ENCODE results near the gene FAM171A1.
A peak's percentile ranks its signal among the peaks of the same experiment; 100 is the strongest.
"Not testable (repeated sequence)": the region's sequence is repeated elsewhere in the genome, so short reads cannot be mapped to it uniquely, and the experiment has no call there.

Gene FAM171A1

GRCh38 chr10:15344256-15344875 is 26.7 kb downstream of the FAM171A1 start:
- DNase-seq, result no peak

- no peak for DNase-seq
Measured at GRCh38 chr10:15342970-15343369, 28.1 kb downstream of the FAM171A1 start.

GRCh38 chr10:15341502-15342128 is 29.5 kb downstream of the FAM171A1 start:
- no peak for DNase-seq

GRCh38 chr10:15339892-15340291 is 31.2 kb downstream of the FAM171A1 start:
- no peak for DNase-seq

GRCh38 chr10:15337441-15337923 is 33.6 kb downstream of the FAM171A1 start:
- DNase-seq, result not testable (repeated sequence)

- peak; percentile 19 for DNase-seq
Measured at GRCh38 chr10:15336211-15336610, 34.9 kb downstream of the FAM171A1 start.

- DNase-seq, result peak; percentile 25
Measured at GRCh38 chr10:15335508-15335907, 35.6 kb downstream of the FAM171A1 start.

GRCh38 chr10:15334650-15335323 is 36.3 kb downstream of the FAM171A1 start:
- no peak for DNase-seq

GRCh38 chr10:15333909-15334649 is 37.0 kb downstream of the FAM171A1 start:
- DNase-seq, result no peak

GRCh38 chr10:15333181-15333580 is 37.9 kb downstream of the FAM171A1 start:
- not testable (repeated sequence) for DNase-seq

- DNase-seq, result no peak
Measured at GRCh38 chr10:15331461-15331860, 39.6 kb downstream of the FAM171A1 start.

- DNase-seq, result no peak
Measured at GRCh38 chr10:15329437-15329836, 41.7 kb downstream of the FAM171A1 start.

- no peak for DNase-seq
Measured at GRCh38 chr10:15325944-15326284, 45.2 kb downstream of the FAM171A1 start.

- DNase-seq, result peak; percentile 50
Measured at GRCh38 chr10:15325243-15325943, 45.7 kb downstream of the FAM171A1 start.

GRCh38 chr10:15324611-15325010 is 46.5 kb downstream of the FAM171A1 start:
- DNase-seq, result no peak

GRCh38 chr10:15324113-15324512 is 47.0 kb downstream of the FAM171A1 start:
- DNase-seq, result no peak

GRCh38 chr10:15322356-15322755 is 48.7 kb downstream of the FAM171A1 start:
- no peak for DNase-seq

- DNase-seq, result no peak
Measured at GRCh38 chr10:15321431-15322341, 49.4 kb downstream of the FAM171A1 start.

- no peak for DNase-seq
Measured at GRCh38 chr10:15320522-15321203, 50.4 kb downstream of the FAM171A1 start.

GRCh38 chr10:15320118-15320517 is 51.0 kb downstream of the FAM171A1 start:
- no peak for DNase-seq

- no peak for DNase-seq
Measured at GRCh38 chr10:15316871-15317464, 54.1 kb downstream of the FAM171A1 start.
